Gastroesophageal sphincter (tissue), 3 donors: Measurements from ENCODE around the gene KLRG1.

ENCODE experiments used
- CTCF ChIP-seq, 4 experiments: fragments of 200-600 bp in 2 of 4; fragments of 450-650 bp in 2 of 4; sonication (generic) in 1 of 4; IDR thresholded peaks; one replicate each; pipeline ENCODE4 v1.5.1; 2017 to 2019; ENCODE audit warnings: antibody characterized with exemption in 4 of 4, mild to moderate bottlenecking in 2 of 4, moderate library complexity in 2 of 4
- POLR2A ChIP-seq, 2 donors: fragments of 450-650 bp; IDR thresholded peaks; one replicate each; pipeline ENCODE4 v1.6.1; 2017; ENCODE audit warnings: antibody characterized with exemption in 2 of 2, mild to moderate bottlenecking in 2 of 2, moderate library complexity in 1 of 2

- no peak for TF ChIP-seq CTCF (IDR thresholded peaks at IDR 0.05)
- no peak for TF ChIP-seq POLR2A (IDR thresholded peaks at IDR 0.05)
Measured at GRCh38 chr12:8953773-8954402, 35.5 kb upstream of the KLRG1 start.
